Immature natural killer cell (primary cell): ENCODE results near the gene GMDS. TPM values are rescaled to one million over a fixed set of nuclear protein-coding genes. Genes with fewer than 3 reads are reported as not detected.

ENCODE experiments used
- DNase-seq, 3 donors: peaks; one replicate each; pipeline ENCODE4 v3.0.0; 2022; ENCODE audit warnings: mixed read lengths in 1 of 3
- H3K27ac Mint-ChIP-seq, 6 donors: one replicate each; pipeline ENCODE4 v1.8.0; 2020; ENCODE audit warnings: mixed read lengths in 6 of 6, mild to moderate bottlenecking in 5 of 6, inconsistent platforms in 4 of 6, moderate library complexity in 3 of 6
- H3K27me3 Mint-ChIP-seq, 3 donors: one replicate each; pipeline ENCODE4 v1.8.0; 2020 to 2021; ENCODE audit warnings: low read depth in 3 of 3, mild to moderate bottlenecking in 3 of 3, mixed read lengths in 3 of 3, moderate library complexity in 3 of 3, inconsistent platforms in 1 of 3
- H3K36me3 Mint-ChIP-seq, 3 donors: one replicate each; pipeline ENCODE4 v1.8.0; 2020; ENCODE audit warnings: mixed read lengths in 3 of 3, inconsistent platforms in 2 of 3, mild to moderate bottlenecking in 2 of 3
- H3K4me1 Mint-ChIP-seq, 2 donors: one replicate each; pipeline ENCODE4 v1.8.0; 2020; ENCODE audit warnings: inconsistent platforms in 2 of 2, mild to moderate bottlenecking in 2 of 2, mixed read lengths in 2 of 2, moderate library complexity in 1 of 2
- H3K4me3 Mint-ChIP-seq, 5 donors: one replicate each; pipeline ENCODE4 v1.8.0; 2020; ENCODE audit warnings: mild to moderate bottlenecking in 5 of 5, mixed read lengths in 5 of 5, inconsistent platforms in 3 of 5, moderate library complexity in 3 of 5
- H3K9me3 Mint-ChIP-seq, 6 donors: one replicate each; pipeline ENCODE4 v1.8.0; 2020; ENCODE audit warnings: mild to moderate bottlenecking in 6 of 6, mixed read lengths in 6 of 6, inconsistent platforms in 4 of 6, moderate library complexity in 3 of 6
- polyA plus RNA-seq, 3 donors: library from polyadenylated mRNA; unstranded; fragments of 300-500 nt; fragmentation: Illumina TruSeq; gene quantifications; one replicate each; pipeline ENCODE4 v1.2.3, GENCODE V29; 2021

GMDS gene
- polyA plus RNA-seq, 3 donors from 2014 or later: 14.1 to 25.4 (median 22.5) TPM

DNA sequence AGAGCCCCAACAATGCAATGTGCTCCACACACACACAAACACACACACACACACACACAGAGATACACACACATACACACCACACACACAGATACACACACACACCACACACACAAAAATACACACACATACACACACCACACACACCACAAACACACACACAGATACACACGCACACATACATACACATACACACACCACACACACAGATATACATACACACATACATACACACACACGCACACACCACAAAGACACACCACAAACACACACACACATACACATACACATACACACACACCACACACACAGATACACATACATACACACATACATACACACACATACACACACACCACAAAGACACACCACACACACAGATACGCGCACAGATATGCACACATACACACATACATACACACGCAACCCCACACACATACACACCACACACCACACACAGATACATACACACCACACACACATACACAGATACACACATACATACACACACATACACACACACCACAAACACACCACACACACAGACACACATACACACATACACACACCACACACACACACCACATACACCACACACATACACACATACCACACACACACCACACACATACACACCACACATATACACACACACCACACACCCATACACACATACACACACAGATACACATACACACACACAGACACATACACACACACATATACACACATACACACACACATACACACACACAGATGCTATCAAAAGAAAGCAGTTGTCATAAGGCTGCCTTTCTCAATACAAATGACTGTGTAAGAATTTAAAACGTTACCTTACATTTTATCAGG lies 507.7 kb downstream of the GMDS start:
- H3K36me3 Mint-ChIP-seq: peaks cover 0 to 23% (median 14%) of the 10 kb centered on the region in 3 donors
- DNase-seq: no peak
- no peak overlapping the region for H3K4me3 Mint-ChIP-seq
- peaks cover 0 to 2% (median 0%) of the 10 kb centered on the region in 3 donors for H3K27me3 Mint-ChIP-seq
- H3K4me1 Mint-ChIP-seq: no peaks in the 10 kb centered on the region
- no peak overlapping the region for H3K27ac Mint-ChIP-seq
- H3K9me3 Mint-ChIP-seq: no peaks in the 10 kb centered on the region

- H3K9me3 Mint-ChIP-seq: peaks cover 0 to 2% (median 0%) of the 10 kb centered on the region in 6 donors
- H3K4me1 Mint-ChIP-seq: no peaks in the 10 kb centered on the region
- no peak overlapping the region for H3K4me3 Mint-ChIP-seq
- DNase-seq: no peak
- peaks cover 0 to 2% (median 2%) of the 10 kb centered on the region in 3 donors for H3K27me3 Mint-ChIP-seq
- no peak overlapping the region for H3K27ac Mint-ChIP-seq
- peaks cover 0 to 18% (median 9%) of the 10 kb centered on the region in 3 donors for H3K36me3 Mint-ChIP-seq
Observed at GRCh38 chr6:1736346-1737105, 508.9 kb downstream of the GMDS start.

GRCh38 chr6:1735239-1735803 lies 510.1 kb downstream of the GMDS start:
- H3K27me3 Mint-ChIP-seq: peaks cover 0 to 3% (median 2%) of the 10 kb centered on the region in 3 donors
- no peaks in the 10 kb centered on the region for H3K4me1 Mint-ChIP-seq
- peaks cover 0 to 2% (median 0%) of the 10 kb centered on the region in 6 donors for H3K9me3 Mint-ChIP-seq
- no peak for DNase-seq
- peak overlapping the region in 1 of 6 donors; percentile 42 for H3K27ac Mint-ChIP-seq
- H3K36me3 Mint-ChIP-seq: peaks cover 5 to 15% (median 9%) of the 10 kb centered on the region in 3 donors
- H3K4me3 Mint-ChIP-seq: no peak overlapping the region

DNA sequence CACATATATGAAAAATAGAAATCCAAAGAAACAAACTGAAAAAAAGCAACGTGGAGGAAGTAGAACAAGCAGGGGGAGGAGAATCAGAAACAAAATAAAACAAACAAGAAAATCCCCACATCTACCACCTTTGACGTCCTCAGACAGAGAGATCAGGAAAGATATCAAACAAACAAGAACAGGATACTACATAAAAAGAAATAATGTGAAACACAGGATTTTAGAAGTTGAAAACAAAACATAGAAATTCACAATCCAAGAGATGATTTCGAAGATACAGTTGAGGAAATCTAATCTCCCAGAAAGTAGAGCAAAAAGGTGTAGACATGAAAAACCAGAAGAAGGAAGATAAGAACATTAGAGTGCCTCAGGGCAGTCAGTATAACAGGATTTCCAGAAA lies 514.5 kb downstream of the GMDS start:
- H3K9me3 Mint-ChIP-seq: peaks cover 0 to 2% (median 0%) of the 10 kb centered on the region in 6 donors
- H3K4me1 Mint-ChIP-seq: no peaks in the 10 kb centered on the region
- H3K27me3 Mint-ChIP-seq: peaks cover 0 to 3% (median 2%) of the 10 kb centered on the region in 3 donors
- no peak for DNase-seq
- H3K27ac Mint-ChIP-seq: no peak overlapping the region
- peaks cover 11 to 18% (median 17%) of the 10 kb centered on the region in 3 donors for H3K36me3 Mint-ChIP-seq
- H3K4me3 Mint-ChIP-seq: no peak overlapping the region

DNA sequence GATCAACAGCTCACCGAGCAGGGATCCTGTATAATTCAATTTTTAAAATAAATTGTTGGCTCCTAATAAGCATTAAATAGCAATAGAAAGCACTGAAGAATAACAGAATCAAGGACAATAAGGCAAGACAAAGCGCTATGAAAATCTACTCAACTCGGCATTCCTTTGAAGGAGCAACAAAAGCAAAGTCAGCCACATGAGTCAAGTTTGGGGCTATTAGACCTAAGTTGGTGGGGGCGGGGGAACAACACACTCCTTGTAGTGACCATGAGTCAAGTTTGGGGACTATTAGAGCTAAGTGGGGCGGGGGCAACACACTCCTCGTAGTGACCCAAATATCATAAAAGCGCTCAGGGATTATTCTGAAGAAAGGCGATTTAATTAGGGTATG lies 515.7 kb downstream of the GMDS start:
- Mint-ChIP-seq H3K27ac (no peak overlapping the region), H3K4me1 (no peaks in the 10 kb centered on the region), H3K36me3 (peaks cover 22 to 26% (median 23%) of the 10 kb centered on the region in 3 donors), H3K27me3 (peaks cover 0 to 3% (median 2%) of the 10 kb centered on the region in 3 donors), H3K4me3 (no peak overlapping the region), H3K9me3 (peaks cover 0 to 2% (median 0%) of the 10 kb centered on the region in 6 donors)
- no peak for DNase-seq

GRCh38 chr6:1729133-1729749 lies 516.2 kb downstream of the GMDS start:
- Mint-ChIP-seq H3K27me3 (peaks cover 0 to 3% (median 2%) of the 10 kb centered on the region in 3 donors), H3K36me3 (peaks cover 23 to 29% (median 26%) of the 10 kb centered on the region in 3 donors), H3K4me1 (no peaks in the 10 kb centered on the region), H3K9me3 (peaks cover 0 to 2% (median 0%) of the 10 kb centered on the region in 6 donors), H3K4me3 (no peak overlapping the region), H3K27ac (no peak overlapping the region)
- DNase-seq: no peak

- Mint-ChIP-seq H3K27ac (no peak overlapping the region), H3K4me1 (no peaks in the 10 kb centered on the region), H3K27me3 (peaks cover 0 to 2% (median 0%) of the 10 kb centered on the region in 3 donors), H3K9me3 (no peaks in the 10 kb centered on the region), H3K36me3 (peaks cover 23 to 31% (median 29%) of the 10 kb centered on the region in 3 donors), H3K4me3 (no peak overlapping the region)
- DNase-seq: no peak
Observed at GRCh38 chr6:1726341-1726768, 519.0 kb downstream of the GMDS start.

DNA sequence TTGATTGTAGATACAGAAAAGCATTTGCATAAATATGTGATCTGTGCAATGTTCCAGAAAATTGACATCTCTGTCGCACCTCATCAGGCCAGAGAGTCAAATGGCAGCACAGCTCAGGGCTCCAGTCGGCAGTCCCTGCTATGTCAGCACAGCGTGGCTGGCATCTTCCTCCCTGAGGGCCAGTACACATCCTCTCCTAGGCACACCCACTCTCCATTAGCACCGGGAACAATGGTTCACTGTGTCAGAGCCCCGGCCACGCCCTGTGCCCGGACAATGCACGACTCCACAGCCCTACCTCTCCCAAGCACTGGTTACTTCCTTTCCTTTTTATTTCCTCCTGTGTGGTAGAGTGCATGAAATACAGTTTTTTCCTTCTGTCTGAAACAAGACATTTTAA lies 520.8 kb downstream of the GMDS start:
- no peaks in the 10 kb centered on the region for H3K9me3 Mint-ChIP-seq
- peaks cover 18 to 26% (median 22%) of the 10 kb centered on the region in 3 donors for H3K36me3 Mint-ChIP-seq
- no peak for DNase-seq
- no peaks in the 10 kb centered on the region for H3K4me1 Mint-ChIP-seq
- no peak overlapping the region for H3K27ac Mint-ChIP-seq
- peaks cover 0 to 3% (median 0%) of the 10 kb centered on the region in 3 donors for H3K27me3 Mint-ChIP-seq
- no peak overlapping the region for H3K4me3 Mint-ChIP-seq

DNA sequence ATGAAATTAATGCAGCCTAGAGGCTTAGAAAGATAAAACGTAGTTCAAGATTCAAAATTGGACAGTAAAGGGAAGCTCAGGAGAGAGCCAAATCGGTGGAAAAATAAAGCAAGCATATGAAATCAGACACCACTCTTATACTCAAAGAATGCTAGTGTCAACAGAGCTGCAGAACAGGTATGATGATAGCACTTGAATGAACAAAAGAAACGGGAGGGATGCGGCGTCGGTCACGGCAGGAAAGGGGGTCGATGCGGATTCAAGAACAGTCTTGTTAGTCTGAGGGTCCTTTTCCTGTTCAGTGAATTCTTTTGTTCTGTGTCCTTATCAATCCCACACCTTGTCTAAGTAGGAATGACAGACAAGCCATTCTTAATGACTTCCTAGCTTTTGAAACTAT lies 521.3 kb downstream of the GMDS start:
- Mint-ChIP-seq H3K9me3 (no peaks in the 10 kb centered on the region), H3K4me1 (no peaks in the 10 kb centered on the region), H3K36me3 (peaks cover 18 to 26% (median 22%) of the 10 kb centered on the region in 3 donors), H3K27me3 (peaks cover 0 to 3% (median 0%) of the 10 kb centered on the region in 3 donors), H3K27ac (no peak overlapping the region), H3K4me3 (no peak overlapping the region)
- no peak for DNase-seq

GRCh38 chr6:1722801-1723200 lies 522.6 kb downstream of the GMDS start:
- H3K4me3 Mint-ChIP-seq: no peak overlapping the region

GRCh38 chr6:1720620-1721322 lies 524.6 kb downstream of the GMDS start:
- Mint-ChIP-seq H3K4me3 (no peak overlapping the region), H3K27ac (no peak overlapping the region), H3K36me3 (peaks cover 10 to 30% (median 26%) of the 10 kb centered on the region in 3 donors), H3K9me3 (no peaks in the 10 kb centered on the region), H3K4me1 (no peaks in the 10 kb centered on the region), H3K27me3 (peaks cover 0 to 3% (median 0%) of the 10 kb centered on the region in 3 donors)
- no peak for DNase-seq

More at GRCh38 chr6:1722801-1723200, 522.6 kb downstream of the GMDS start:
- DNase-seq: no peak
- H3K27me3 Mint-ChIP-seq: peaks cover 0 to 3% (median 0%) of the 10 kb centered on the region in 3 donors
- peaks cover 18 to 33% (median 31%) of the 10 kb centered on the region in 3 donors for H3K36me3 Mint-ChIP-seq
- no peaks in the 10 kb centered on the region for H3K4me1 Mint-ChIP-seq
- H3K27ac Mint-ChIP-seq: no peak overlapping the region
- H3K9me3 Mint-ChIP-seq: no peaks in the 10 kb centered on the region

DNA sequence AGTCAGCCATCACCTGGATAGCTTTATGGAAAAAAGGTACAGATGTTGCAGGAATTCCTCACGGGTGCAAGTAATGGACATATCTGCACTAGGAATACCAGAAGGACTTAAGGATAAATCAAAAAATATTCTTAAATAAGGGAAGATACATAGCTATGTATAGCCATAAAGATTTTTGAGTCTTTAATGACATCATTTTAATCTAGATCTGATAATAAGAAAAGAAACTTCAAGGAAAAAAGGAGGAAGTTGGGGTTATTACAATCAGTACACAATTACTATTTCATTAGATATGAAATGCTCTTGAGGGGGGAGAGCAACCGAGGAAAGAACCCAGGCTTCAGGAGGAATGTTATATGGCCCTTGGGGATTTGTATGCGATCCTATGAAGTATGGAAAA lies 525.5 kb downstream of the GMDS start:
- Mint-ChIP-seq H3K27ac (no peak overlapping the region), H3K9me3 (no peaks in the 10 kb centered on the region), H3K36me3 (peaks cover 3 to 24% (median 19%) of the 10 kb centered on the region in 3 donors), H3K4me1 (no peaks in the 10 kb centered on the region), H3K27me3 (peaks cover 0 to 3% (median 0%) of the 10 kb centered on the region in 3 donors), H3K4me3 (no peak overlapping the region)
- DNase-seq: no peak

DNA sequence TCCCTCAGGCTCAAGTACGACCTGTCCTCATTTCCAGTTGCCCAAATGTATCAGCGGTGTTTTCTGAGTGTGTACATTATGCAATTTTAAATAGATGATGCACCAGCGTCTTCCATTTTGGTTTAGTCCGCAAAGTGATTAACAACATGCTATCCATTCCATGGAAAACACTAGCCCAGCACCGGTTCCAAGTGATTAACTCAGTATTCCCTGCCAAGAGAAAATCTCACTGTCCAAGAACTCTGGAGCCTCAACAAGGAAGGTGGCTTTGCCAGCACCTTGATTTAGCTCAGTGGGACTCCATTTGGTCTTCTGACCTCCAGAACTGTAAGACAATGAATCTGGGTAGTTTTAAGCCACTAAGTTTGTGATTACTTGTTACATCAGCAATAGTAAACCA lies 528.5 kb downstream of the GMDS start:
- H3K27me3 Mint-ChIP-seq: peaks cover 0 to 3% (median 0%) of the 10 kb centered on the region in 3 donors
- DNase-seq: no peak
- H3K9me3 Mint-ChIP-seq: no peaks in the 10 kb centered on the region
- no peak overlapping the region for H3K27ac Mint-ChIP-seq
- no peak overlapping the region for H3K4me3 Mint-ChIP-seq
- no peaks in the 10 kb centered on the region for H3K4me1 Mint-ChIP-seq
- H3K36me3 Mint-ChIP-seq: peaks cover 3 to 22% (median 13%) of the 10 kb centered on the region in 3 donors
